A673 (cell line): ENCODE measurements around the gene ACD. TPM values are rescaled to one million over a fixed set of nuclear protein-coding genes. Genes with fewer than 3 reads are reported as not detected.

ENCODE experiments used
- BruUV-seq: library from RNA; stranded (reverse); fragments of 400-500 nt; replicated peaks from 2 replicates; lab custom pipeline; 2021; lab: Mats Ljungman, UMichigan
- CTCF ChIA-PET: fragments of 300-600 bp; sonication (Branson Sonifier 250); formaldehyde crosslinking; loops from one replicate; lab custom pipeline; 2022; ENCODE audit warnings: antibody characterized with exemption; lab: Charles Lee
- POLR2A ChIA-PET: fragments of 300-600 bp; sonication (Branson Sonifier 250); formaldehyde crosslinking; loops from one replicate; lab custom pipeline; 2022; ENCODE audit warnings: antibody characterized with exemption; ENCODE audit not compliant: low non-redundant PET; lab: Charles Lee
- DNase-seq: peaks from one replicate; pipeline ENCODE4 v3.0.0-alpha.2; 2015; ENCODE audit warnings: low spot score
- H3K27ac ChIP-seq: fragments of 200-600 bp; sonication (generic); 2 replicates; pipeline ENCODE4 v1.5.1; 2016; ENCODE audit warnings: mixed run types, low read depth, mild to moderate bottlenecking, mixed read lengths, antibody characterized with exemption, low read length; ENCODE audit not compliant: poor library complexity, severe bottlenecking
- H3K27me3 ChIP-seq: fragments of 200-600 bp; sonication (generic); replicated peaks from 2 replicates; pipeline ENCODE4 v1.6.1; 2017; ENCODE audit warnings: mixed run types, low read depth, mild to moderate bottlenecking, mixed read lengths, antibody characterized with exemption, low read length; ENCODE audit not compliant: insufficient read depth, poor library complexity
- H3K36me3 ChIP-seq: fragments of 200-600 bp; sonication (generic); 2 replicates; pipeline ENCODE4 v1.6.1; 2016; ENCODE audit warnings: mixed run types, mild to moderate bottlenecking, mixed read lengths, antibody characterized with exemption, low read length; ENCODE audit not compliant: insufficient read depth, poor library complexity, severe bottlenecking
- H3K4me1 ChIP-seq: fragments of 200-600 bp; sonication (generic); 2 replicates; pipeline ENCODE4 v1.6.1; 2017; ENCODE audit warnings: mixed run types, mild to moderate bottlenecking, mixed read lengths, antibody characterized with exemption, low read length; ENCODE audit not compliant: insufficient read depth, poor library complexity, severe bottlenecking
- H3K4me3 ChIP-seq: fragments of 200-600 bp; sonication (generic); 2 replicates; pipeline ENCODE4 v1.5.1; 2016; ENCODE audit warnings: low read depth, mixed run types, mild to moderate bottlenecking, mixed read lengths, low read length; ENCODE audit not compliant: poor library complexity, severe bottlenecking
- H3K9me3 ChIP-seq: fragments of 200-600 bp; sonication (generic); 2 replicates; pipeline ENCODE4 v1.6.1; 2016; ENCODE audit warnings: mixed run types, low read depth, mild to moderate bottlenecking, mixed read lengths, antibody characterized with exemption, low read length; ENCODE audit not compliant: poor library complexity, severe bottlenecking
- EZH2 ChIP-seq: fragments of 200-600 bp; sonication (generic); IDR thresholded peaks from 2 replicates; pipeline ENCODE4 v1.6.1; 2017; ENCODE audit warnings: borderline replicate concordance, low read depth, mild to moderate bottlenecking, mixed read lengths, antibody characterized with exemption, low read length; ENCODE audit not compliant: poor library complexity, severe bottlenecking
- intact Hi-C: fragments of 100-400 bp; cut with micrococcal nuclease; formaldehyde crosslinking; loops from one replicate; pipeline ENCODE4 v1.10.0; 2022; ENCODE audit not compliant: unreplicated experiment
- total RNA-seq: library from RNA; stranded (reverse); gene quantifications from 2 replicates; pipeline ENCODE4 v1.2.3, GENCODE V29; 2021
- TF ChIP-seq, protein P1 (sequence below): fragments of 300-800, 200-600 bp; sonication (generic); conservative IDR thresholded peaks from 2 replicates; pipeline ENCODE4 v1.5.1; 2017; ENCODE audit warnings: low read depth, mild to moderate bottlenecking, antibody characterized with exemption, low read length, moderate library complexity, mixed read lengths

The ACD gene
- total RNA-seq, 1 experiment from 2014 or later: 45.8 TPM

DNA sequence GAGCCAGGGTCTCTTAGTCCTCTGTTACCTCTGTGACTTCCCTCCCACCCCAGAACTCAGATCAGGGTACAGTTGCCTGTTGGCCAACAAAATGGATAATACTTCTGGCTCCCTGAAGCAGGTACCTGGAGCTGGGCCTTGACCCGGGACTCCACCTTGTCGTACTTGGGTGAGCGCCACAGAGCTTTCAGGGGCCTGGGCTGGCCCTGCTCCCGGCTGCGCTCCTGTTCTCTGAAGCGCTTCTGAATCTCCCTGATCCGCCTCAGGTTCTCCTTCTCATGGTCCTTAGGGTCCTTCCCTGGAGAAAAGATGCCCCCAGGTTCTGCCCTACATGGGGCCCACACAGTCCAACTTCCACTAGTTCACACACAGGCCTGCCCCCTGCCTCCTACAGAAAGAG, 4.8 kb upstream of the ACD start:
- H3K4me1 ChIP-seq: peaks cover 16% of the 10 kb centered on the region
- no peak overlapping the region for H3K27ac ChIP-seq
- H3K9me3 ChIP-seq: no peaks in the 10 kb centered on the region
- no peak overlapping the region for H3K4me3 ChIP-seq
- CTCF ChIA-PET: no interaction called here
- intact Hi-C loops: loop anchor here (5.0 kb wide), 1 partner anchor 103 kb away; the partner anchor contains the start of gene CTCF
- no peaks in the 10 kb centered on the region for H3K36me3 ChIP-seq
- no peak for DNase-seq
- H3K27me3 ChIP-seq: no peaks in the 10 kb centered on the region
- no peak for TF ChIP-seq EZH2
- TF ChIP-seq, protein P1, sequence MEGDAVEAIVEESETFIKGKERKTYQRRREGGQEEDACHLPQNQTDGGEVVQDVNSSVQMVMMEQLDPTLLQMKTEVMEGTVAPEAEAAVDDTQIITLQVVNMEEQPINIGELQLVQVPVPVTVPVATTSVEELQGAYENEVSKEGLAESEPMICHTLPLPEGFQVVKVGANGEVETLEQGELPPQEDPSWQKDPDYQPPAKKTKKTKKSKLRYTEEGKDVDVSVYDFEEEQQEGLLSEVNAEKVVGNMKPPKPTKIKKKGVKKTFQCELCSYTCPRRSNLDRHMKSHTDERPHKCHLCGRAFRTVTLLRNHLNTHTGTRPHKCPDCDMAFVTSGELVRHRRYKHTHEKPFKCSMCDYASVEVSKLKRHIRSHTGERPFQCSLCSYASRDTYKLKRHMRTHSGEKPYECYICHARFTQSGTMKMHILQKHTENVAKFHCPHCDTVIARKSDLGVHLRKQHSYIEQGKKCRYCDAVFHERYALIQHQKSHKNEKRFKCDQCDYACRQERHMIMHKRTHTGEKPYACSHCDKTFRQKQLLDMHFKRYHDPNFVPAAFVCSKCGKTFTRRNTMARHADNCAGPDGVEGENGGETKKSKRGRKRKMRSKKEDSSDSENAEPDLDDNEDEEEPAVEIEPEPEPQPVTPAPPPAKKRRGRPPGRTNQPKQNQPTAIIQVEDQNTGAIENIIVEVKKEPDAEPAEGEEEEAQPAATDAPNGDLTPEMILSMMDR: no peak
- no TSS peak for BruUV-seq
- POLR2A ChIA-PET: no interaction called here

DNA sequence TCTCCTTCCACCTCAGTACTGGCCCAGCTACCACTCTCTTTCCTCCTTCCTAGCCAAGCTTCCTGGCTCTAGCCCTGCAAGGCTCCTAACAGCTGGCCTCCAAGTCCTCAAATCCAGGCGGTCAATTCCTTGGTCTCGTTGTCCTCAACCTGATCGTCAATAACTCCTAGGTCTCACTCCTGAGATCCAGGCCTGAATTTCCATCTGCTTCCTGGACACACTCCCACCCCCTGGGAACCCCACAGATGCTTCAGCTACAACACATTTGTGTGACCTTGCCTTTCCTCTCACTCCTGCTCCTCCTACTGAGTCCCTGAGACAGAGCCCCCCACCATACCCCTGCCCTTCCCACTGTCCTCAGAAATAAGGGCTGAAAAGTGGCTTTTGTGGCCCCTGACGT, 4.2 kb upstream of the ACD start:
- Histone ChIP-seq H3K4me1 (peaks cover 17% of the 10 kb centered on the region), H3K27ac (no peak overlapping the region), H3K9me3 (no peaks in the 10 kb centered on the region), H3K4me3 (no peak overlapping the region), H3K27me3 (no peaks in the 10 kb centered on the region), H3K36me3 (no peaks in the 10 kb centered on the region)
- POLR2A ChIA-PET: no interaction called here
- CTCF ChIA-PET: no interaction called here
- intact Hi-C loops: no loop called here
- no peak for DNase-seq
- TF ChIP-seq, protein P1: no peak
- no peak for TF ChIP-seq EZH2
- BruUV-seq: no TSS peak

DNA sequence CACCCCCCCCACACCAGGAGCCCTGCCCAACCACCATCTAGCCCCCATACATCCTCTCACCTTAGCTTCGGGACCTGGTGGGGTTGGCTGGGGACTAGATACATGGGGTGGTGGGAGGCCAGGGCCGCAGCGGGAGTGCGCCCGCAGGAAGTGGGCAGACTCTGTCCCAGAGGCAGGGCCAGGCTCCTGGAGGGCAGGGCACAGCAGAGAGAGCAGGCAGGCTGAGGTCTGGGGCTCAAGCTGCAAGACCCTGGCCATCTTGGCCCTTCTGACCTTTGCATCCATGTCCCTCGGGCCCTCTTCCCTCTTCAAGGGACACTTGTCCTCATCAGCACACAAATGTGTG, 3.8 kb upstream of the ACD start:
- DNase-seq: no peak
- Histone ChIP-seq H3K27me3 (no peaks in the 10 kb centered on the region), H3K27ac (no peak overlapping the region), H3K4me3 (no peak overlapping the region), H3K36me3 (no peaks in the 10 kb centered on the region), H3K4me1 (peaks cover 21% of the 10 kb centered on the region), H3K9me3 (no peaks in the 10 kb centered on the region)
- TF ChIP-seq, protein P1: no peak
- no peak for TF ChIP-seq EZH2
- BruUV-seq: no TSS peak
- ChIA-PET CTCF (no interaction called here), POLR2A (no interaction called here)
- intact Hi-C loops: no loop called here
